ENCODE data around the gene LRRFIP2.
"Not testable (repeated sequence)": the region's sequence is repeated elsewhere in the genome, so short reads cannot be mapped to it uniquely, and the experiment has no call there.

LRRFIP2 gene

GRCh38 chr3:37174532-37175126 lies at the start of gene LRRFIP2:
LRRFIP2 (minus strand) TSS chr3:37174582; CDS start chr3:37148983, 25,599 bp downstream.
- in situ Hi-C loops (cut with HindIII; ENCODE audit: low pct_unique_long_range_greater_than_20kb, low sequenced_read_pairs), result no loop called here
- TF ChIP-seq JUND (IDR thresholded peaks at IDR 0.05; ENCODE audit: low read depth), result no peak
- peak in 1 of 2 experiments; percentile 22 for DNase-seq (ENCODE audit: low read depth in 1 of 2, low spot score in 1 of 2)

- DNase-seq (ENCODE audit: low read depth in 1 of 2, low spot score in 1 of 2), result no peak
- in situ Hi-C loops (cut with HindIII; ENCODE audit: low pct_unique_long_range_greater_than_20kb, low sequenced_read_pairs), result no loop called here
- TF ChIP-seq JUND (IDR thresholded peaks at IDR 0.05; ENCODE audit: low read depth), result no peak
Observed at GRCh38 chr3:37223576-37223975, 49.2 kb upstream of the LRRFIP2 start.

GRCh38 chr3:37223141-37223558 lies 48.8 kb upstream of the LRRFIP2 start:
- in situ Hi-C loops (cut with HindIII; ENCODE audit: low pct_unique_long_range_greater_than_20kb, low sequenced_read_pairs), result no loop called here
- TF ChIP-seq JUND (IDR thresholded peaks at IDR 0.05; ENCODE audit: low read depth), result no peak
- DNase-seq (ENCODE audit: low read depth in 1 of 2, low spot score in 1 of 2), result peak in 1 of 2 experiments; percentile 37

GRCh38 chr3:37222542-37222941 lies 48.2 kb upstream of the LRRFIP2 start:
- in situ Hi-C loops (cut with HindIII; ENCODE audit: low pct_unique_long_range_greater_than_20kb, low sequenced_read_pairs); DNase-seq (ENCODE audit: low read depth in 1 of 2, low spot score in 1 of 2): not testable (repeated sequence)

GRCh38 chr3:37221407-37221806 lies 47.0 kb upstream of the LRRFIP2 start:
- in situ Hi-C loops (cut with HindIII; ENCODE audit: low pct_unique_long_range_greater_than_20kb, low sequenced_read_pairs), result no loop called here
- DNase-seq (ENCODE audit: low read depth in 1 of 2, low spot score in 1 of 2), result peak in 1 of 2 experiments; percentile 46
- TF ChIP-seq JUND (IDR thresholded peaks at IDR 0.05; ENCODE audit: low read depth), result no peak

GRCh38 chr3:37219266-37219665 lies 44.9 kb upstream of the LRRFIP2 start:
- TF ChIP-seq JUND (IDR thresholded peaks at IDR 0.05; ENCODE audit: low read depth), result no peak
- DNase-seq (ENCODE audit: low read depth in 1 of 2, low spot score in 1 of 2), result no peak
- in situ Hi-C loops (cut with HindIII; ENCODE audit: low pct_unique_long_range_greater_than_20kb, low sequenced_read_pairs), result no loop called here

GRCh38 chr3:37218206-37218605 lies 43.8 kb upstream of the LRRFIP2 start:
- DNase-seq (ENCODE audit: low read depth in 1 of 2, low spot score in 1 of 2), result no peak
- no peak for TF ChIP-seq JUND (IDR thresholded peaks at IDR 0.05; ENCODE audit: low read depth)
- in situ Hi-C loops (cut with HindIII; ENCODE audit: low pct_unique_long_range_greater_than_20kb, low sequenced_read_pairs), result no loop called here

GRCh38 chr3:37217098-37217849 lies 42.9 kb upstream of the LRRFIP2 start:
- in situ Hi-C loops (cut with HindIII; ENCODE audit: low pct_unique_long_range_greater_than_20kb, low sequenced_read_pairs), result no loop called here
- TF ChIP-seq JUND (IDR thresholded peaks at IDR 0.05; ENCODE audit: low read depth), result no peak
- no peak for DNase-seq (ENCODE audit: low read depth in 1 of 2, low spot score in 1 of 2)

GRCh38 chr3:37216597-37217097 lies 42.3 kb upstream of the LRRFIP2 start:
- no peak for TF ChIP-seq JUND (IDR thresholded peaks at IDR 0.05; ENCODE audit: low read depth)
- in situ Hi-C loops (cut with HindIII; ENCODE audit: low pct_unique_long_range_greater_than_20kb, low sequenced_read_pairs), result no loop called here

GRCh38 chr3:37214076-37214475 lies 39.7 kb upstream of the LRRFIP2 start:
- peak in 1 of 2 experiments; percentile 72 for DNase-seq (ENCODE audit: low read depth in 1 of 2, low spot score in 1 of 2)
- in situ Hi-C loops (cut with HindIII; ENCODE audit: low pct_unique_long_range_greater_than_20kb, low sequenced_read_pairs), result no loop called here
- no peak for TF ChIP-seq JUND (IDR thresholded peaks at IDR 0.05; ENCODE audit: low read depth)

More at GRCh38 chr3:37216597-37217097, 42.3 kb upstream of the LRRFIP2 start:
- DNase-seq (ENCODE audit: low read depth in 1 of 2, low spot score in 1 of 2), result no peak

- DNase-seq (ENCODE audit: low read depth in 1 of 2, low spot score in 1 of 2), result no peak
- TF ChIP-seq JUND (IDR thresholded peaks at IDR 0.05; ENCODE audit: low read depth), result no peak
- in situ Hi-C loops (cut with HindIII; ENCODE audit: low pct_unique_long_range_greater_than_20kb, low sequenced_read_pairs), result no loop called here
Observed at GRCh38 chr3:37210230-37210629, 35.8 kb upstream of the LRRFIP2 start.

GRCh38 chr3:37208576-37208975 lies 34.2 kb upstream of the LRRFIP2 start:
- DNase-seq (ENCODE audit: low read depth in 1 of 2, low spot score in 1 of 2); in situ Hi-C loops (cut with HindIII; ENCODE audit: low pct_unique_long_range_greater_than_20kb, low sequenced_read_pairs): not testable (repeated sequence)

- in situ Hi-C loops (cut with HindIII; ENCODE audit: low pct_unique_long_range_greater_than_20kb, low sequenced_read_pairs); DNase-seq (ENCODE audit: low read depth in 1 of 2, low spot score in 1 of 2): not testable (repeated sequence)
Observed at GRCh38 chr3:37208008-37208407, 33.6 kb upstream of the LRRFIP2 start.

GRCh38 chr3:37206041-37206440 lies 31.7 kb upstream of the LRRFIP2 start:
- in situ Hi-C loops (cut with HindIII; ENCODE audit: low pct_unique_long_range_greater_than_20kb, low sequenced_read_pairs); DNase-seq (ENCODE audit: low read depth in 1 of 2, low spot score in 1 of 2): not testable (repeated sequence)
